Vagina (tissue), 2 donors: ENCODE results near the gene ANKLE1.

Experiments
- CTCF ChIP-seq, 3 experiments: fragments of 450-650 bp in 2 of 3; fragments of 200-600 bp in 1 of 3; sonication (generic) in 1 of 3; IDR thresholded peaks; one replicate each; pipeline ENCODE4 v1.5.1; 2017 to 2019; ENCODE audit warnings: antibody characterized with exemption in 3 of 3, mild to moderate bottlenecking in 2 of 3, moderate library complexity in 2 of 3
- POLR2A ChIP-seq, 2 donors: fragments of 450-650 bp; IDR thresholded peaks; one replicate each; pipeline ENCODE4 v1.6.1; 2017; ENCODE audit warnings: antibody characterized with exemption in 2 of 2, mild to moderate bottlenecking in 2 of 2, moderate library complexity in 2 of 2
- POLR2AphosphoS5 ChIP-seq, 2 donors: sonication (generic); formaldehyde crosslinking; IDR thresholded peaks; one replicate each; pipeline ENCODE4 v1.9.0; 2017; ENCODE audit warnings: antibody characterized with exemption in 2 of 2, mild to moderate bottlenecking in 2 of 2, low read depth in 1 of 2; ENCODE audit not compliant: insufficient read depth in 1 of 2

DNA sequence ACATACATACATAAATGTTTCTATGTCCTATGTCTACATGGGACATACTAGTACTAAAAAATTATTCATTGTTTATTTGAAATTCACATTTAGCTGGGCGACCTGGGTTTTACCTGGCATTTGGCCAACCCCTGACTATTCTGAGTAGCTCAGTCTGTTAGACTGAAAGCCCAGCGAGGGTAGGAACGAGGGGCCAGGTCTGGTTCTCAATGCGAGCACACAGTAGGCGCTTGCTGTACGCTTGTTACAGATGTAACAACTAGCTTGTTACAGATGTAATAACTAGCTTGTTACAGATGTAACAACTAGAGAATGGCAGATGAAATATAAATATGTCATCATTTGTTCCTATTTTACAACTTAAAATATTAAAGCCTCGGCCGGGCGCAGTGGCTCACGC is 53.9 kb downstream of the ANKLE1 start:
- TF ChIP-seq CTCF (IDR thresholded peaks at IDR 0.05) (no peak), POLR2AphosphoS5 (IDR thresholded peaks at IDR 0.05; ENCODE audit: insufficient read depth in 1 of 2, low read depth in 1 of 2) (no peak), POLR2A (IDR thresholded peaks at IDR 0.05) (no peak)
